Astrocyte of the hippocampus (primary cell): ENCODE data around the gene SLK.

Experiments used
- DNase-seq: peaks from one replicate; pipeline ENCODE4 v3.0.0; 2011; ENCODE audit warnings: low read depth, low spot score

SLK gene

DNA sequence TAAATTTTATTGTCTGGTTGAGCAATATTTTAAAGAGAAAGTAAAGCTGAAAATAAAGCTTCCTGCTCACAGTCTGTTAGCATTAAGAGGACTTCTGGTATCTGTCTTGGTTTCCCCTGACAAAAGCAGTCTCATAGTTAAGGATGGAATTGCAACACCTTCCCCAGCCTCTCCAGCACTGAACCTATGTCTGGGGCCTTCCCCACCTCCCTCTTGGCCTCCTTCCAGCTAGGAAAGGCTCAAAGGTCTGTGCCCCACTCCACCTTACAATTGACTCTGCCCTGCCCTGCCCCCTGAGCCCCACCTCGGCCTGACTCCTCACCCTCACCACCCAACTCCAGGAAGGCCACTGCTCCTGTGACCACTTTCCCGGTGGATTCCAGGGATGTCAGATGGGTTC, 85.5 kb downstream of the SLK start:
- no peak for DNase-seq

DNA sequence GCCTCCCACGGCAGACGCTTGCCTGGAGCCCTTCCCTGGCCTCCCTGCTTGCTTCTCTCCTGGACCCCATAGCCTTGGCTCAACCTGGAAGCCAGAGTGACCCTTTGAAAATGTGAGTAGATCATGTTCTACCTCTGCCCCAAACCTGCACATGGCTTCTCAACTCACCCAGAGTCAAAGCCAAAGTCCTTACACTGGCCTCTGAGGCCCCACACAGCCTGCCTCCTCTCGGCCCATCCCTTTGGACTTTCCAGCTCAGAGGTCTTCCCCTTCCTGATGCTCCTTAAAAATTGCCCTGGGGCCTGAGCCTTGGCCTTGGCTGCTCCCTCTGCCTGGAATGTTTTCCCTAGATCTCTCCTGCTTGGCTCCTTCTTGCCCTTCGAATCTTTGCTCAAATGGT, 86.3 kb downstream of the SLK start:
- no peak for DNase-seq

- peak; percentile 38 for DNase-seq
These were observed 87.5 kb downstream of the SLK start for GRCh38 chr10:104054430-104054829.

GRCh38 chr10:104056619-104057273, 89.8 kb downstream of the SLK start:
- DNase-seq = no peak

- DNase-seq = no peak
These were observed 90.8 kb downstream of the SLK start for GRCh38 chr10:104057717-104058116.

DNA sequence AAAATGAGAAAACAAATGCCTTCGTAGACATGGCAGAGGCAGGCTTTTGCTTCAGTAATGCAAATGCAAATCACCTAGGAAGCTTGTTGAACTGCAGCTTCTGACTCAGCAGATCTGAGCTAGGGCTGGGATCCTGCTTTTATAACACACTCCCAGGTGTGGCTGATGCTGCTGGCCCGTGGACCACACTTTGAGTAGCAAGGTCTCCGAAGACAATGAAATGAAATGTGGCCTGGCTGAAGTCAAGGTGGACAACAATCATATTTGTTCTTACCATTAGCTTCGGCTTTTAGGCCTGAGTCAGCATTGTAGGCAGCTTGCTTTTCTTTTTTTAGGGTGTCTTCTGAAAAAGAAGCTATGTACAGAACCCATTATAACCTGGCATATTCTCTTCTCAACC, 92.4 kb downstream of the SLK start:
- no peak for DNase-seq

- no peak for DNase-seq
These were observed 94.3 kb downstream of the SLK start for GRCh38 chr10:104061196-104061595.

GRCh38 chr10:104065748-104066147, 98.8 kb downstream of the SLK start:
- no peak for DNase-seq

- no peak for DNase-seq
These were observed 100.0 kb downstream of the SLK start for GRCh38 chr10:104066945-104067344.

DNA sequence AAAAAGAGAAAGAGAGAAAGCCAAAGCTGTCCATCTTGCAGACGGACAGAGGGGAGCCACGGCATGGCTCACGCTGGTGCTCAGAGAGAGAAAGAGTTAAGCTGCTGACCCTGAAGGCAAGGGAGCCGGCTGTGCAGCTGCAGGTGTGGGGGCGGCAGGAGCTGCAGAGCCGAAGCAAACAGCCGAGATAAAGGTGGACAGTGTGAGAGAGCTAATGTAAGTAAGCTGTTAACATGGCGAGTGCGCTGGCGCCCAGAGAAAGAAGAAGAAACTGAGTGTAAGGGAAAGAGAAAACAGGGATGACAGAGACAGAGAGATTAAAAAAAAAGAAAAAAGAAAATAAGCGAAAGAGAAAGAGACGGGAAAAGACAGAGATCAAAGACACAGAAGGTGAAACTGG, 100.6 kb downstream of the SLK start:
- DNase-seq = no peak

DNA sequence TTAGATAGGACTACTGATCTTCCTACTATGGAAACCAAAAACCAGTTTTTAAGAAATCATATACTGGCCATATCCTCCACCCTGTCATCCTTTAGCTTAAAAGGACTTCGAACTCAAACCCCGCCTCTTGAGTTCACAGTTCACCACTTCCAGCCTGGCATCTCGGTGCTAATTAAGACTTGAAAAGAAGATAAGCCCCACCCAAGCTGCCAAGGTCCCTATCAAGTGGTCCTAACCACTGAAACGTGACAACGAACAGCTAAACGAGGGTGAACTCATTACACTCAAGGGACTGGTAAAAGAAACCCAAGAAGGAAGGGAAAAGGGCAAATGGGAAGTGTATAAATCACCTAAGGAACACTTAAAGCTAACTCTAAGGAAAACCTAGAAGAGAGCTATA, 102.7 kb downstream of the SLK start:
- DNase-seq = no peak

DNA sequence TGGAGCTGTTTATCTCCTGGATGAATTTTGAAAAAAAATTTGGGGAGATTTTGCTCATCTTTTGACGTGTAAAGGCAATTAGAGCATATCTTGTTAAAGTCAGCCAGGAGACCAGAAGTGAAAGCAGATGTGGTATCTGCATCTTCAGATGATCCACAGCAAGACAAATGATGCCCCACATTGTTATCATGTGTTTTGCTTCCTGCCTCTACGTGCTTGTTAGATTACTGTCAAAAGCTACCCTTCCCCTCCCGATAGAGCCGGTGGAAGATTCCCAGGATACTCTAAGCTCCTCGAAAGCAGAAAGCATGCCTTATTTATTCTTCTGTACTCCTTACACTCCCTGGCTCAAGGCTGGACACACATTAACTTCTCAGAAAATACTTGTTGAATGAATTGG, 105.8 kb downstream of the SLK start:
- no peak for DNase-seq

- DNase-seq = no peak
These were observed 107.6 kb downstream of the SLK start for GRCh38 chr10:104074505-104074904.

DNA sequence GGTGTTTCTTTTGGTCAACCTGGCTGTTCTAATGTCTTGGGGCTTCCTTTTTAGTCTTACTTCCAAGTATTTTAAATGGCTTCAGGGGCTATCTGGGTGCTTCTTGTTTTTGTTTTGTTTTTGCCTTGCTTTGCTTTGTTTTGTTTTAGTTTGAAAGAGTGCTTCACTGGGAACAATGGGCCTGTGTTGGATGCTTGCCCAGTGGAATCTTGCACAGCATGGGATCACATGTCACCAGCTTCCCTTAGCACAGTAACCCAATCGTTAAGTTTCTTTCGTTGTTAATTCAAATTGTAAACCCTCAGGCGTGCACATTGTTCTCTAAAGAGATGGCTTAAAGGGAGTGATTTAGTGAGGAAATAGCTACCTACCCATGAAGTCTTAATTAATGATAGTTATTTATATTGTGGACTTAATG, 109.8 kb downstream of the SLK start:
- DNase-seq = peak; percentile 77

GRCh38 chr10:104077247-104077646, 110.3 kb downstream of the SLK start:
- peak; percentile 37 for DNase-seq

DNA sequence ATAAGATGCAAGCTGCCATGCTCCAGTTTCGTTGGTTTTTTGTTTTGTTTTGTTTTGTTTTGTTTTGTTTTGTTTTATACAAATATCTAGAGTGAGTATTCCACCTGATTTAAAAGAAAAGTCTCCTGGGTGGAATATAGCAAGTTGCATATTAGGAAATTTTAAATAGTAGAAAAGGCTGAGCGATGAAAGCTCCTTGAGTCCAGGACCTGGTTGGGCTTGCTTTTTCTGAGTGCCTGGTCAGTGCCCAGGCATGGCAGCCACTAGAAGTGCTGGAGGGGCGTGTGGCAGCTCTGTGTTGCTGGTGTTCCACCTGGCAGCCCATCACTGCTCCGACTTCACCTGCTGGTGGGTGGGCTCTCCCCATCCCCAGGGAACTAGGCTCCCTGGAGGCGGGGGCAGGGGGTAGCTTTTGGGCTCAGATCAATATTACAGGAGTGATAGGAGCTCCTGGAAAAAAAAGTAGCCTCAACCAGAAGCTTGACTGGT, 110.8 kb downstream of the SLK start:
- DNase-seq = no peak
